Right atrium auricular region (tissue), 2 donors: ENCODE results near the gene ACTL8. TPM values are rescaled to one million over a fixed set of nuclear protein-coding genes. Genes with fewer than 3 reads are reported as not detected.

ENCODE experiments used
- DNase-seq: peaks from one replicate; pipeline ENCODE4 v3.0.0-alpha.2; 2019; ENCODE audit warnings: low spot score
- H3K27ac ChIP-seq, 2 donors: fragments of 200-600 bp; sonication (generic); 1 replicate in 1 of 2; 2 replicates in 1 of 2; pipeline ENCODE4 v1.5.1; 2016 to 2019
- H3K27me3 ChIP-seq, 2 donors: fragments of 200-600 bp; sonication (generic); one replicate each; pipeline versions ENCODE4 v1.5.1 to v1.6.0; 2017 to 2019
- H3K36me3 ChIP-seq: fragments of 200-600 bp; sonication (generic); one replicate; pipeline ENCODE4 v1.5.1; 2016
- H3K4me1 ChIP-seq, 2 donors: fragments of 200-600 bp; sonication (generic); one replicate each; pipeline versions ENCODE4 v1.5.1 to v1.6.0; 2017 to 2019
- H3K4me3 ChIP-seq, 2 donors: fragments of 200-600 bp; sonication (generic); 1 replicate in 1 of 2; 2 replicates in 1 of 2; pipeline ENCODE4 v1.5.1; 2017 to 2019; ENCODE audit warnings: mild to moderate bottlenecking in 1 of 2, moderate library complexity in 1 of 2
- H3K9me3 ChIP-seq, 2 donors: fragments of 200-600 bp; sonication (generic); one replicate each; pipeline ENCODE4 v1.5.1; 2019
- total RNA-seq, 2 donors: library from RNA; depleted of rRNA; stranded (reverse); fragments of >200 nt; gene quantifications; one replicate each; pipeline ENCODE4 v1.1.0, GENCODE V29; 2016
- TF ChIP-seq, protein P1 (sequence below), 2 donors: fragments of 200-600 bp; sonication (generic); IDR thresholded peaks; one replicate each; pipeline ENCODE4 v1.5.1; 2019; ENCODE audit warnings: antibody characterized with exemption in 2 of 2

Gene ACTL8
- total RNA-seq, 2 donors from 2014 or later: not detected

DNA sequence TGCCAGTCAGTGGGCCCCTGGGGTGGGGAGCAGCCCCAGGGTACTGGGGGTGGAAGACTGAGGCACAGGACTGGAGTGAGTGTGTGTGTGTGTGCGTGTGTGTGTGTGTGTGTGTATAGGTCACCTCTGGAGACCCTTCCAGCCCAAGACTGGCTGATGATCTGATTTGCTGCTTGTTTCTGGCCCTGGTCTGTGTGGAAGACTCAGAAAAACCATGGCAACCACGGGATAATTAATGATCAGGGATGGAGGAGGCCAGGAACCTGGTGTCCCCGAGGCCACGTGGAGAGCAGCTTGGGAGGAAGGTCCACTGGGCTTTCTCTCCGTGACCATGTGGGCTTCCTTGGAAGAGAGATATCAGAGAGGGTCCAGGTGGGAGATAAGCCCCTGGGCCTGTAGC, 4.8 kb upstream of the ACTL8 start:
- H3K27ac ChIP-seq: no peak overlapping the region
- no peaks in the 10 kb centered on the region for H3K36me3 ChIP-seq
- TF ChIP-seq, protein P1, sequence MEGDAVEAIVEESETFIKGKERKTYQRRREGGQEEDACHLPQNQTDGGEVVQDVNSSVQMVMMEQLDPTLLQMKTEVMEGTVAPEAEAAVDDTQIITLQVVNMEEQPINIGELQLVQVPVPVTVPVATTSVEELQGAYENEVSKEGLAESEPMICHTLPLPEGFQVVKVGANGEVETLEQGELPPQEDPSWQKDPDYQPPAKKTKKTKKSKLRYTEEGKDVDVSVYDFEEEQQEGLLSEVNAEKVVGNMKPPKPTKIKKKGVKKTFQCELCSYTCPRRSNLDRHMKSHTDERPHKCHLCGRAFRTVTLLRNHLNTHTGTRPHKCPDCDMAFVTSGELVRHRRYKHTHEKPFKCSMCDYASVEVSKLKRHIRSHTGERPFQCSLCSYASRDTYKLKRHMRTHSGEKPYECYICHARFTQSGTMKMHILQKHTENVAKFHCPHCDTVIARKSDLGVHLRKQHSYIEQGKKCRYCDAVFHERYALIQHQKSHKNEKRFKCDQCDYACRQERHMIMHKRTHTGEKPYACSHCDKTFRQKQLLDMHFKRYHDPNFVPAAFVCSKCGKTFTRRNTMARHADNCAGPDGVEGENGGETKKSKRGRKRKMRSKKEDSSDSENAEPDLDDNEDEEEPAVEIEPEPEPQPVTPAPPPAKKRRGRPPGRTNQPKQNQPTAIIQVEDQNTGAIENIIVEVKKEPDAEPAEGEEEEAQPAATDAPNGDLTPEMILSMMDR (IDR thresholded peaks at IDR 0.05): no peak
- no peaks in the 10 kb centered on the region for H3K4me1 ChIP-seq
- peaks cover 5 to 18% of the 10 kb centered on the region in 2 donors for H3K9me3 ChIP-seq
- H3K27me3 ChIP-seq: no peaks in the 10 kb centered on the region
- H3K4me3 ChIP-seq: no peak overlapping the region
- no peak for DNase-seq

DNA sequence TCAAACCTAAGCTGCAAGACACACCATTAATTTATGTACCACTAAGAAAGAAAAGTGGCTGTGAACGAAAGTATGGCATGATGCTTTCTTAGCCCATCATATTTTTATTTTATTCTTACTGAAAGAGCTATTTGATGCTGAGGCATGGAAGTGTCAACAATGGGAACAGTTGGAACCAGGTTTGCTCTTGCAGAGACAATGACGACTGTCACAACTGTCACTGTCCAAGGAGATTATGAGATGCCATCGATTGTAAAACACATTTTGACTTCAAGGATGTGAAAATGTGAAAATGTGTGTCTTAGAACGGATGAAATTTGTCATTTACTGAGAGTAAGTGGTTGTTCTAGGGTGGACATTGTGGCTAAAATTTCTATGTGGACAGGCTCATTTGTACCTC, 2.8 kb upstream of the ACTL8 start:
- no peak for DNase-seq
- Histone ChIP-seq H3K36me3 (no peaks in the 10 kb centered on the region), H3K9me3 (peaks cover 9 to 31% of the 10 kb centered on the region in 2 donors), H3K27ac (no peak overlapping the region), H3K4me1 (no peaks in the 10 kb centered on the region), H3K27me3 (no peaks in the 10 kb centered on the region), H3K4me3 (no peak overlapping the region)
- TF ChIP-seq, protein P1 (IDR thresholded peaks at IDR 0.05): no peak

DNA sequence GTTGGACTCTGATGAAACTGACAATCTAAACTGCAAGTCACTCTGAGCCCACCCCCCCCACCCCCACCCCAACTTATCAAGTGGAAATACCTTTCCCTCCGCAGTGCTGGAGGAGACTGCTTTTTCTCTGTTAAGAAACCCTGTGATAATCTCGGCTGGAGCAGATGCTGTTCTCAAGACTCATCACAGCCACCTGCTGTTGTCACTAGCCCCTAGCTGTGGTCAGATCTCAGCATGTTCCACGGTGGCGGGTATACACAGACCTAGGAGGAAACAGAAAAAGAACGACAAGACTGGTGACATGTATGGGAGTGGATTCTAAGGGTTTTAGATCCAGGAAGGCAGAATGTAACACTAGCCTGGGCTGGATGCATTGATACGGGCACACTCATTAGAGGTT, 2.3 kb downstream of the ACTL8 start:
- no peak overlapping the region for H3K4me3 ChIP-seq
- no peaks in the 10 kb centered on the region for H3K36me3 ChIP-seq
- H3K27me3 ChIP-seq: no peaks in the 10 kb centered on the region
- peaks cover 15 to 63% of the 10 kb centered on the region in 2 donors for H3K9me3 ChIP-seq
- DNase-seq: no peak
- TF ChIP-seq, protein P1 (IDR thresholded peaks at IDR 0.05): no peak
- H3K27ac ChIP-seq: no peak overlapping the region
- no peaks in the 10 kb centered on the region for H3K4me1 ChIP-seq

DNA sequence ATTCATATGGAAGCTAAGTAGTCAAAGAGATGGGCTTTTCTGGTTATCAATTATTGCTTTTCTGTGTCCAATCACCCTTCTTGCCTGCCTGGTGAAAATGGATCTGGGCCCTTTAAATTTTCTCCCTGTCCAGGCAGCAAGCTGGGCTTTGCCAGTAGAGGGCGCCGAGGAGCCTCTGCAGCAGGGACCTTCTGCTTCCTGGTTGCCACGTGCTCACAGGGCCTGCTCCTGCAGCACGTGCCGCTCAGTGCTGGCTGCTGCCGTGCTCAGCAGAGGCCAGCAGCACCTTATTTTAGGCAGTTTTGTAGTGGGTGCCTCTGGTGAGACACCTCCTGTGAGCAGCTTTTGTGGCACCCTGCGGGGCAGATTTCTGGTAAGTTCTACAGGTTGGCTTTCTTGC, 4.0 kb downstream of the ACTL8 start:
- peaks cover 15 to 58% of the 10 kb centered on the region in 2 donors for H3K9me3 ChIP-seq
- H3K36me3 ChIP-seq: no peaks in the 10 kb centered on the region
- H3K27me3 ChIP-seq: no peaks in the 10 kb centered on the region
- H3K4me3 ChIP-seq: no peak overlapping the region
- no peaks in the 10 kb centered on the region for H3K4me1 ChIP-seq
- TF ChIP-seq, protein P1 (IDR thresholded peaks at IDR 0.05): no peak
- no peak for DNase-seq
- H3K27ac ChIP-seq: no peak overlapping the region

DNA sequence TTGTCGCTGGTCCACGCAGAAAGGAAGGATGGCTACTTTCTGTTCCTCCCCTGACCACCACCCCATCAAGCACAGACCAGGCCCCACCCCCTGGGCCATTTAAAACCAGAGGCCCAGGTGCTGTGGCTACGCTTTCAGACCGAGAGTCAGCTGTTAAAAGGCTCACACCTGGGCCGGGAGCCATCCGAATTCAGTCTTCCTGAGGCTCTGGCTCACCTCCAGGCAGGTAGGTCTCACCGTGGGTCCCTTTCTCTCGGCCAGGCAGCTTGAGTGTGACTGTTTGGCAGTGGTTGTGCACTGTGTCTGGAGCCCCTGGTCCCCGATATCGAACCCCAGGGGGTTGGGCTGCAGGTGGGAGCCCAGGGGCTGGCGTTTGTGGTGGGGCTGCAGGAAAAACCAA, 7.2 kb downstream of the ACTL8 start:
- Histone ChIP-seq H3K27ac (no peak overlapping the region), H3K4me1 (no peaks in the 10 kb centered on the region), H3K36me3 (no peaks in the 10 kb centered on the region), H3K4me3 (no peak overlapping the region), H3K9me3 (peaks cover 7 to 33% of the 10 kb centered on the region in 2 donors), H3K27me3 (no peaks in the 10 kb centered on the region)
- TF ChIP-seq, protein P1 (IDR thresholded peaks at IDR 0.05): no peak
- no peak for DNase-seq

DNA sequence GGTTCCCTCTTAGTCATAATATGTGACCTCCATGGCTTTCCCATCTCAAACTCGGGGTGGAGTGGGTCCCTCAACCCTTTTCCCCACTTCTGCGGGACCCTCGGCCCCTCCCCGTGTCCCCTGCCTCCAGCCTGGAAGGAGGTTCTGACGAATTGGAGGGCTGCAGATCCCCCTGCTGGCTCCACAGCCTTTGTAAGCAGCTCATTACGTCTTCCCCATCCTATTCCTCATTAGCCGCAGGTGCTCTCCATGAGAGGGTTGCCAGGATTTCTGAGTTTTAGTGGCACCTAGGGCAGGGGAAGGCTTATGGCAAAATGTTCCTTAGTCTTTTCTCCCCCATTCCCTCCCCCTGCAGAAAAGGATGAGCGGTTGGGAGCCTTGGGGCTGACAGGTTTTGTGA, 8.3 kb downstream of the ACTL8 start:
- no peaks in the 10 kb centered on the region for H3K27me3 ChIP-seq
- TF ChIP-seq, protein P1 (IDR thresholded peaks at IDR 0.05): no peak

More for the DNA sequence above, 8.3 kb downstream of the ACTL8 start:
- Histone ChIP-seq H3K36me3 (no peaks in the 10 kb centered on the region), H3K9me3 (peaks cover 7 to 22% of the 10 kb centered on the region in 2 donors), H3K27ac (no peak overlapping the region), H3K4me3 (no peak overlapping the region), H3K4me1 (no peaks in the 10 kb centered on the region)
- DNase-seq: no peak
